ENCODE data around the gene LTV1. TPM values are rescaled to one million over a fixed set of nuclear protein-coding genes. Genes with fewer than 3 reads are reported as not detected.

LTV1 gene
- polyA plus RNA-seq, 3 donors from 2014 or later = 8.1 to 23.0 (median 11.2) TPM

Other genes starting within 250 kb of the LTV1 start
- gene PHACTR2, start 165.4 kb upstream of the LTV1 start, polyA plus RNA-seq = 10 to 100 TPM in 1 of 3 donors, 1 to 10 TPM in 2; 3.5 to 16.5 (median 9.4) TPM
- not detected for gene ZC2HC1B, start 21.1 kb downstream of the LTV1 start, polyA plus RNA-seq
- gene PLAGL1, start 164.9 kb downstream of the LTV1 start, polyA plus RNA-seq = 1 to 10 TPM in 2 of 3 donors, not detected in 1; 2.4 to 2.9 TPM

Data from immature natural killer cell (primary cell).